ENCODE measurements around the gene PSMD9. TPM values are rescaled to one million over a fixed set of nuclear protein-coding genes. Genes with fewer than 3 reads are reported as not detected.
A peak's percentile ranks its signal among the peaks of the same experiment; 100 is the strongest.

The PSMD9 gene
- total RNA-seq, 1 experiment from 2014 or later, result 36.2 TPM

DNA sequence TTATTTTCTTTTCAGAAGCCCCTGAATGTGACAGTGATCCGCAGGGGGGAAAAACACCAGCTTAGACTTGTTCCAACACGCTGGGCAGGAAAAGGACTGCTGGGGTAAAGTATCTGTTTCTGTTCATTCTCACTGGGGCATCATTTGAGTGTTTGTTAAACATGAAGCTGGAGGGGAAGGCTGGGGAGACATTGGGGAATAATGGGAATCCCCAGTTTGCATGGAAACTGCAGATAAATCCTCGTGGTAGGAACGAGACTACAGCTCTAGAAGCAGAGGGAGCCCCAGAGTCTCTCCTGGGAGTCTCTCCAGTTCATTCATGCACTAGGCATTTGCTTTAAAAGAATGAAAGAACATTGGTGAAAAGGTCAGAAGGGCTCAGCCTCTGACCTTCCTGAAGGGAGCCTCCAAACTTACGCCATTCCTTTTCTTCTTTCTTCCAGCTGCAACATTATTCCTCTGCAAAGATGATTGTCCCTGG lies 27.3 kb downstream of the PSMD9 start (continued):
- TF ChIP-seq, protein P1, sequence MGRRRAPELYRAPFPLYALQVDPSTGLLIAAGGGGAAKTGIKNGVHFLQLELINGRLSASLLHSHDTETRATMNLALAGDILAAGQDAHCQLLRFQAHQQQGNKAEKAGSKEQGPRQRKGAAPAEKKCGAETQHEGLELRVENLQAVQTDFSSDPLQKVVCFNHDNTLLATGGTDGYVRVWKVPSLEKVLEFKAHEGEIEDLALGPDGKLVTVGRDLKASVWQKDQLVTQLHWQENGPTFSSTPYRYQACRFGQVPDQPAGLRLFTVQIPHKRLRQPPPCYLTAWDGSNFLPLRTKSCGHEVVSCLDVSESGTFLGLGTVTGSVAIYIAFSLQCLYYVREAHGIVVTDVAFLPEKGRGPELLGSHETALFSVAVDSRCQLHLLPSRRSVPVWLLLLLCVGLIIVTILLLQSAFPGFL (CRISPR knock-in tag; IDR thresholded peaks at IDR 0.05; ENCODE audit: borderline replicate concordance), result no peak
- TF ChIP-seq SOX15 (CRISPR knock-in tag; IDR thresholded peaks at IDR 0.05) (no peak), FOXJ3 (CRISPR knock-in tag; IDR thresholded peaks at IDR 0.05; ENCODE audit: borderline replicate concordance) (no peak), TCF7 (CRISPR knock-in tag; IDR thresholded peaks at IDR 0.05; ENCODE audit: low read depth) (no peak), GABPB1 (CRISPR knock-in tag; IDR thresholded peaks at IDR 0.05) (no peak), SMAD4 (CRISPR knock-in tag; IDR thresholded peaks at IDR 0.05) (no peak)
- TF ChIP-seq, protein P2, sequence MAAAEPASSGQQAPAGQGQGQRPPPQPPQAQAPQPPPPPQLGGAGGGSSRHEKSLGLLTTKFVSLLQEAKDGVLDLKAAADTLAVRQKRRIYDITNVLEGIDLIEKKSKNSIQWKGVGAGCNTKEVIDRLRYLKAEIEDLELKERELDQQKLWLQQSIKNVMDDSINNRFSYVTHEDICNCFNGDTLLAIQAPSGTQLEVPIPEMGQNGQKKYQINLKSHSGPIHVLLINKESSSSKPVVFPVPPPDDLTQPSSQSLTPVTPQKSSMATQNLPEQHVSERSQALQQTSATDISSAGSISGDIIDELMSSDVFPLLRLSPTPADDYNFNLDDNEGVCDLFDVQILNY (CRISPR knock-in tag; IDR thresholded peaks at IDR 0.05), result no peak
- TF ChIP-seq, protein P3, sequence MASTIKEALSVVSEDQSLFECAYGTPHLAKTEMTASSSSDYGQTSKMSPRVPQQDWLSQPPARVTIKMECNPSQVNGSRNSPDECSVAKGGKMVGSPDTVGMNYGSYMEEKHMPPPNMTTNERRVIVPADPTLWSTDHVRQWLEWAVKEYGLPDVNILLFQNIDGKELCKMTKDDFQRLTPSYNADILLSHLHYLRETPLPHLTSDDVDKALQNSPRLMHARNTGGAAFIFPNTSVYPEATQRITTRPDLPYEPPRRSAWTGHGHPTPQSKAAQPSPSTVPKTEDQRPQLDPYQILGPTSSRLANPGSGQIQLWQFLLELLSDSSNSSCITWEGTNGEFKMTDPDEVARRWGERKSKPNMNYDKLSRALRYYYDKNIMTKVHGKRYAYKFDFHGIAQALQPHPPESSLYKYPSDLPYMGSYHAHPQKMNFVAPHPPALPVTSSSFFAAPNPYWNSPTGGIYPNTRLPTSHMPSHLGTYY (CRISPR knock-in tag; IDR thresholded peaks at IDR 0.05), result no peak

DNA sequence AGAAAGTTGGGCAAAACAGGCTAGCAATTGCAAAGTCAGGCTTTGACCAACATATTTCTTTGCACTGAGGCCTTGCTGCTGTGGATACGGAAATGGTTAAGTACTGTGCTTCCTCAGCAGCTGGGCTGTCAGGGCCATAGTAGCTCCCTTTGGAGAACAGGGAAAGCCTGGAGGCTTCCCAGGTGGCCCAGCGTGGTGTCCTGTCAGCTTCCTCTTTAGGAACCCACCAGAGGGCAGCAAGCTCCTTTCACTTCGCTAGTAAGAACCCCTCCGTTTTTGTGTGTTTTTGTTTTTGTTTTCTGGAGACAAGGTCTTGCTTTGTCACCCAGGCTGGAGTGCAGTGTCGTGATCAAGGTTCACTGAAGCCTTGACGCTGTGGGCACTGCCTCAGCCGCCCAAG lies 28.1 kb downstream of the PSMD9 start:
- ATAC-seq (no peak), DNase-seq (ENCODE audit: low spot score) (no peak)
- peak overlapping the region; percentile 72; the same call in 1 of the 2 replicates for H3K27ac Mint-ChIP-seq

DNA sequence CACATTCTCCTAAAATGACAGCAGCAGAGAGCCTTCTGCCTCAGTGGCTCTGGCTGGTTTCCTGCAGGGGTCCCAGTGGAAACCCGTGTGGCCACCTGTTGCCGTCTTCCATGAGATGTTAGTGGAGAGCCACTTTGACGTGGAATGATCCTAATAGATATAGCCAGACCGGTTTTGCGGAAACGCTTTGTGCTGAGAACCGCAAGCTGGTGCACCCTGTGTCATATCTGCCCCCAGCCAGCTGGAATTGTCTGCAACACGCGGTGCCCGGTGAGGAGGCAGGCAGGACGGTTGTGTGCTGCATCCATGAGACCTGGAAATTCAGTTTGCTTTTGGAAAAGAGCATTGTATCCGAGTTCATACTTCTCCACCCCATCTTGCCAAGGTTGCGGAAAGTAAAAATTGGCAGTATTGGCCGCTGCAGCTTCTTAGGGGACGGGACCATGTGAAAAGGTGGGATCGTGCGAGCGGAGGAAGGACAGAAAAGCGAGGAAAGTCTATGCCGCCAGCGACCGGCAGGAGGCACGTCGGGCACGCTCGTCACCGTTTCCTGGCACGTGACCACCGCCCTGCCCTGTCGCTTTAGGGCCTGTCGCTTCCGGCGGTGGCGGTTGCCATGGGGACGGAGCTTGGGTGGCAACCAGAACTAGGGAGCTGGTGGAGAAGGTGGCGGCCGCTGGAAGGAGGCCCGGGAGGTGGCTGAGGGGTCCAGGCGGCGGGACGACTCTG lies 29.5 kb downstream of the PSMD9 start, which contains the start of gene CFAP251:
Gene CFAP251 (plus strand): TSS at position 643 of the 729 bp plus-strand sequence. CDS start 2,714 bp downstream, outside the sequence.
- no peaks in the 10 kb centered on the region for H3K36me3 Mint-ChIP-seq
- ATAC-seq, result peak; percentile 96
- CTCF ChIA-PET, result interaction anchor here (0.5 to 2.5 kb wide), 61 partner anchors 8 to 308 kb away, joined by 3 to 27 read pairs (median 5); partner anchors contain the start of genes B3GNT4, BCL7A, DIABLO and LRRC43
- peak within 1 kb of the TSS; percentile 70 for H3K4me3 Mint-ChIP-seq
- H3K27ac Mint-ChIP-seq, result peak within 1 kb of the TSS; percentile 88
- POLR2A ChIA-PET, result interaction anchor here (0.5 to 1.2 kb wide), 2 partner anchors 103 to 129 kb away, joined by 3 to 4 read pairs; no protein-coding TSS in a partner anchor
- H3K9me3 Mint-ChIP-seq, result no peaks in the 10 kb centered on the region
- peaks cover 10% of the 10 kb centered on the region for H3K4me1 Mint-ChIP-seq
- DNase-seq (ENCODE audit: low spot score), result peak; percentile 98
- no peaks in the 10 kb centered on the region; the same call in 1 of the 2 replicates for H3K27me3 Mint-ChIP-seq (ENCODE audit: low read depth)
- TF ChIP-seq NR3C1 (CRISPR knock-in tag; conservative IDR thresholded peaks at IDR 0.05; ENCODE audit: low read depth) (no peak), SMAD3 (CRISPR knock-in tag; IDR thresholded peaks at IDR 0.05; ENCODE audit: borderline replicate concordance) (peak; percentile 83; the same call in 1 of the 2 replicates), TEAD4 (CRISPR knock-in tag; IDR thresholded peaks at IDR 0.05) (no peak), ZNF263 (CRISPR knock-in tag; IDR thresholded peaks at IDR 0.05; ENCODE audit: low read depth) (no peak)
- TF ChIP-seq, protein P4, sequence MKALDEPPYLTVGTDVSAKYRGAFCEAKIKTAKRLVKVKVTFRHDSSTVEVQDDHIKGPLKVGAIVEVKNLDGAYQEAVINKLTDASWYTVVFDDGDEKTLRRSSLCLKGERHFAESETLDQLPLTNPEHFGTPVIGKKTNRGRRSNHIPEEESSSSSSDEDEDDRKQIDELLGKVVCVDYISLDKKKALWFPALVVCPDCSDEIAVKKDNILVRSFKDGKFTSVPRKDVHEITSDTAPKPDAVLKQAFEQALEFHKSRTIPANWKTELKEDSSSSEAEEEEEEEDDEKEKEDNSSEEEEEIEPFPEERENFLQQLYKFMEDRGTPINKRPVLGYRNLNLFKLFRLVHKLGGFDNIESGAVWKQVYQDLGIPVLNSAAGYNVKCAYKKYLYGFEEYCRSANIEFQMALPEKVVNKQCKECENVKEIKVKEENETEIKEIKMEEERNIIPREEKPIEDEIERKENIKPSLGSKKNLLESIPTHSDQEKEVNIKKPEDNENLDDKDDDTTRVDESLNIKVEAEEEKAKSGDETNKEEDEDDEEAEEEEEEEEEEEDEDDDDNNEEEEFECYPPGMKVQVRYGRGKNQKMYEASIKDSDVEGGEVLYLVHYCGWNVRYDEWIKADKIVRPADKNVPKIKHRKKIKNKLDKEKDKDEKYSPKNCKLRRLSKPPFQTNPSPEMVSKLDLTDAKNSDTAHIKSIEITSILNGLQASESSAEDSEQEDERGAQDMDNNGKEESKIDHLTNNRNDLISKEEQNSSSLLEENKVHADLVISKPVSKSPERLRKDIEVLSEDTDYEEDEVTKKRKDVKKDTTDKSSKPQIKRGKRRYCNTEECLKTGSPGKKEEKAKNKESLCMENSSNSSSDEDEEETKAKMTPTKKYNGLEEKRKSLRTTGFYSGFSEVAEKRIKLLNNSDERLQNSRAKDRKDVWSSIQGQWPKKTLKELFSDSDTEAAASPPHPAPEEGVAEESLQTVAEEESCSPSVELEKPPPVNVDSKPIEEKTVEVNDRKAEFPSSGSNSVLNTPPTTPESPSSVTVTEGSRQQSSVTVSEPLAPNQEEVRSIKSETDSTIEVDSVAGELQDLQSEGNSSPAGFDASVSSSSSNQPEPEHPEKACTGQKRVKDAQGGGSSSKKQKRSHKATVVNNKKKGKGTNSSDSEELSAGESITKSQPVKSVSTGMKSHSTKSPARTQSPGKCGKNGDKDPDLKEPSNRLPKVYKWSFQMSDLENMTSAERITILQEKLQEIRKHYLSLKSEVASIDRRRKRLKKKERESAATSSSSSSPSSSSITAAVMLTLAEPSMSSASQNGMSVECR (CRISPR knock-in tag; IDR thresholded peaks at IDR 0.05; ENCODE audit: borderline replicate concordance), result peak; percentile 65; the same call in 1 of the 2 replicates
- TF ChIP-seq, protein P5, sequence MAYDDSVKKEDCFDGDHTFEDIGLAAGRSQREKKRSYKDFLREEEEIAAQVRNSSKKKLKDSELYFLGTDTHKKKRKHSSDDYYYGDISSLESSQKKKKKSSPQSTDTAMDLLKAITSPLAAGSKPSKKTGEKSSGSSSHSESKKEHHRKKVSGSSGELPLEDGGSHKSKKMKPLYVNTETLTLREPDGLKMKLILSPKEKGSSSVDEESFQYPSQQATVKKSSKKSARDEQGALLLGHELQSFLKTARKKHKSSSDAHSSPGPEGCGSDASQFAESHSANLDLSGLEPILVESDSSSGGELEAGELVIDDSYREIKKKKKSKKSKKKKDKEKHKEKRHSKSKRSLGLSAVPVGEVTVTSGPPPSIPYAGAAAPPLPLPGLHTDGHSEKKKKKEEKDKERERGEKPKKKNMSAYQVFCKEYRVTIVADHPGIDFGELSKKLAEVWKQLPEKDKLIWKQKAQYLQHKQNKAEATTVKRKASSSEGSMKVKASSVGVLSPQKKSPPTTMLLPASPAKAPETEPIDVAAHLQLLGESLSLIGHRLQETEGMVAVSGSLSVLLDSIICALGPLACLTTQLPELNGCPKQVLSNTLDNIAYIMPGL (CRISPR knock-in tag; IDR thresholded peaks at IDR 0.05), result no peak
- TF ChIP-seq, protein P6, sequence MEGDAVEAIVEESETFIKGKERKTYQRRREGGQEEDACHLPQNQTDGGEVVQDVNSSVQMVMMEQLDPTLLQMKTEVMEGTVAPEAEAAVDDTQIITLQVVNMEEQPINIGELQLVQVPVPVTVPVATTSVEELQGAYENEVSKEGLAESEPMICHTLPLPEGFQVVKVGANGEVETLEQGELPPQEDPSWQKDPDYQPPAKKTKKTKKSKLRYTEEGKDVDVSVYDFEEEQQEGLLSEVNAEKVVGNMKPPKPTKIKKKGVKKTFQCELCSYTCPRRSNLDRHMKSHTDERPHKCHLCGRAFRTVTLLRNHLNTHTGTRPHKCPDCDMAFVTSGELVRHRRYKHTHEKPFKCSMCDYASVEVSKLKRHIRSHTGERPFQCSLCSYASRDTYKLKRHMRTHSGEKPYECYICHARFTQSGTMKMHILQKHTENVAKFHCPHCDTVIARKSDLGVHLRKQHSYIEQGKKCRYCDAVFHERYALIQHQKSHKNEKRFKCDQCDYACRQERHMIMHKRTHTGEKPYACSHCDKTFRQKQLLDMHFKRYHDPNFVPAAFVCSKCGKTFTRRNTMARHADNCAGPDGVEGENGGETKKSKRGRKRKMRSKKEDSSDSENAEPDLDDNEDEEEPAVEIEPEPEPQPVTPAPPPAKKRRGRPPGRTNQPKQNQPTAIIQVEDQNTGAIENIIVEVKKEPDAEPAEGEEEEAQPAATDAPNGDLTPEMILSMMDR (IDR thresholded peaks at IDR 0.05), result peak; percentile 61

More for the DNA sequence above, 28.1 kb downstream of the PSMD9 start:
- H3K4me3 Mint-ChIP-seq, result no peak overlapping the region
- CTCF ChIA-PET, result interaction anchor here (0.8 to 1.1 kb wide), 7 partner anchors 16 to 172 kb away, joined by 3 to 4 read pairs (median 3); no protein-coding TSS in a partner anchor
- POLR2A ChIA-PET, result interaction anchor here (1.0 kb wide), 1 partner anchor 275 kb away, joined by 3 read pairs; no protein-coding TSS in a partner anchor
- TF ChIP-seq TCF7 (CRISPR knock-in tag; IDR thresholded peaks at IDR 0.05; ENCODE audit: low read depth) (no peak), NFE2L1 (CRISPR knock-in tag; IDR thresholded peaks at IDR 0.05) (no peak), GTF2I (CRISPR knock-in tag; conservative IDR thresholded peaks at IDR 0.05) (no peak), KAT7 (CRISPR knock-in tag; IDR thresholded peaks at IDR 0.05; ENCODE audit: borderline replicate concordance) (no peak), EMX1 (CRISPR knock-in tag; IDR thresholded peaks at IDR 0.05) (no peak)
- TF ChIP-seq, protein P7, sequence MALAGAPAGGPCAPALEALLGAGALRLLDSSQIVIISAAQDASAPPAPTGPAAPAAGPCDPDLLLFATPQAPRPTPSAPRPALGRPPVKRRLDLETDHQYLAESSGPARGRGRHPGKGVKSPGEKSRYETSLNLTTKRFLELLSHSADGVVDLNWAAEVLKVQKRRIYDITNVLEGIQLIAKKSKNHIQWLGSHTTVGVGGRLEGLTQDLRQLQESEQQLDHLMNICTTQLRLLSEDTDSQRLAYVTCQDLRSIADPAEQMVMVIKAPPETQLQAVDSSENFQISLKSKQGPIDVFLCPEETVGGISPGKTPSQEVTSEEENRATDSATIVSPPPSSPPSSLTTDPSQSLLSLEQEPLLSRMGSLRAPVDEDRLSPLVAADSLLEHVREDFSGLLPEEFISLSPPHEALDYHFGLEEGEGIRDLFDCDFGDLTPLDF (CRISPR knock-in tag; IDR thresholded peaks at IDR 0.05), result no peak
- H3K9me3 Mint-ChIP-seq, result no peaks in the 10 kb centered on the region
- no peaks in the 10 kb centered on the region; the same call in 1 of the 2 replicates for H3K27me3 Mint-ChIP-seq (ENCODE audit: low read depth)
- 0 out of 2 replicates have a peak, but pooled peaks cover 2% of the 10 kb centered on the region for H3K36me3 Mint-ChIP-seq
- peaks cover 10% of the 10 kb centered on the region for H3K4me1 Mint-ChIP-seq

All from WTC11 (cell line).